HepG2 (cell line): ENCODE results near the gene MLYCD.

Experiments
- RAD51 ChIP-seq: fragments of 450-650 bp; IDR thresholded peaks from 2 replicates; pipeline ENCODE4 v1.6.1; 2016; ENCODE audit warnings: borderline replicate concordance
- TF ChIP-seq, protein P1 (sequence below): sonication (generic); formaldehyde crosslinking; IDR thresholded peaks from 2 replicates; pipeline ENCODE4 v1.5.0; 2020; ENCODE audit warnings: mild to moderate bottlenecking, missing genetic modification reagents, moderate library complexity

DNA sequence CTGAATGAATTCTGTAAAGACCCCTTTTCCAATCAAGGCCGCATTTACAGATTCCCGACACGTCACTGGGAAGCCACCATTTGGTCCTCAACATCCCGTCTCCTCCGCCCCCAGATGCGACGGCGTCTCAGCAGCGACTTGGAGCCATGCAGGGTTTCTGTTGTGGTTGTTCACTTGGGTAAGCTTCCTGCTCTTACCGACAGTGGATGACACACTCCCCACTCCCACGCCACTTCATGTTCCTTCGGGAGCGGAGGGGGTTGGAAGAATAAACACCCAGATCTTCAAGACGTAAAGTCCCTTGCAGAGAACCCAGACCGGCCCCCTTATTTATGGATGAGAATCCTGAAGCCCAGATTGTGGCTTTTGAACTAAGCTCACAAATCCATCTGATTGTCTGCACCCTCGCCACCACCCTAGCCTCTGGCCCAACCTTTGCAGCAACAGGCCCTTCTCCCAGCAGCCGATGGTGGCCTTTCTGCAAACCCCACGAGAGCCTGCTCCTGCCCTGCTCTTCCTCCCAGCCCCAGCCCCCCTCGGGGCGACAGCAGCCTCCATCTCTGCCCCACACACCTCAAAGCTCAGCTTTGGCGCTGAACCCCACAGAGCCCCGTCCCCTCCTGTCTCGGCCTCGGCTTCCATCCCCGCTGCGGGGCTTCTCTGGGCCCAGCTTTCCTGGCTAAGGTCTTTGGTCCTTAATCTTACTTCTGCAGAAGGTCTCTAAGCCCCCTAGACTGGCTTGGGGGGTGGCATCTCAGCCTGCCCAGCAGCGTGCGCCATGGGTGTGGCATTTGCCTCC is 35.2 kb downstream of the MLYCD start:
- no peak for TF ChIP-seq RAD51
- TF ChIP-seq, protein P1, sequence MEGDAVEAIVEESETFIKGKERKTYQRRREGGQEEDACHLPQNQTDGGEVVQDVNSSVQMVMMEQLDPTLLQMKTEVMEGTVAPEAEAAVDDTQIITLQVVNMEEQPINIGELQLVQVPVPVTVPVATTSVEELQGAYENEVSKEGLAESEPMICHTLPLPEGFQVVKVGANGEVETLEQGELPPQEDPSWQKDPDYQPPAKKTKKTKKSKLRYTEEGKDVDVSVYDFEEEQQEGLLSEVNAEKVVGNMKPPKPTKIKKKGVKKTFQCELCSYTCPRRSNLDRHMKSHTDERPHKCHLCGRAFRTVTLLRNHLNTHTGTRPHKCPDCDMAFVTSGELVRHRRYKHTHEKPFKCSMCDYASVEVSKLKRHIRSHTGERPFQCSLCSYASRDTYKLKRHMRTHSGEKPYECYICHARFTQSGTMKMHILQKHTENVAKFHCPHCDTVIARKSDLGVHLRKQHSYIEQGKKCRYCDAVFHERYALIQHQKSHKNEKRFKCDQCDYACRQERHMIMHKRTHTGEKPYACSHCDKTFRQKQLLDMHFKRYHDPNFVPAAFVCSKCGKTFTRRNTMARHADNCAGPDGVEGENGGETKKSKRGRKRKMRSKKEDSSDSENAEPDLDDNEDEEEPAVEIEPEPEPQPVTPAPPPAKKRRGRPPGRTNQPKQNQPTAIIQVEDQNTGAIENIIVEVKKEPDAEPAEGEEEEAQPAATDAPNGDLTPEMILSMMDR (CRISPR knock-in tag), result no peak
